OCI-LY3 (cell line): Measurements from ENCODE around the gene SLC36A2.

Experiments used
- CTCF ChIP-seq: fragments of 200-600, 300-600 bp; sonication (generic); IDR thresholded peaks from 2 replicates; pipeline ENCODE4 v1.5.1; 2014; ENCODE audit warnings: antibody characterized with exemption, low read length, low read depth
- EZH2phosphoT487 ChIP-seq: fragments of 200-600 bp; shearing (Covaris generic); IDR thresholded peaks from 2 replicates; pipeline ENCODE4 v1.6.1; 2018; ENCODE audit warnings: antibody characterized with exemption, mixed run types, low read depth

GRCh38 chr5:151357097-151357496 lies 9.7 kb upstream of the SLC36A2 start:
- TF ChIP-seq CTCF (no peak), EZH2phosphoT487 (no peak)
